Adrenal gland (tissue), 5 donors: Measurements from ENCODE around the gene CD48.

Source experiments
- POLR2A ChIP-seq, 2 donors: fragments of 450-650 bp; IDR thresholded peaks; one replicate each; pipeline ENCODE4 v1.6.1; 2017; ENCODE audit warnings: antibody characterized with exemption in 2 of 2, mild to moderate bottlenecking in 2 of 2, moderate library complexity in 1 of 2
- TF ChIP-seq, protein P1 (sequence below), 6 experiments: fragments of 450-650 bp in 4 of 6; fragments of 200-600 bp in 2 of 6; sonication (generic) in 1 of 6; IDR thresholded peaks; 1 replicate in 5 of 6; 2 replicates in 1 of 6; pipeline versions ENCODE4 v1.5.1 to v1.8.0; 2016 to 2021; ENCODE audit warnings: antibody characterized with exemption in 6 of 6, mild to moderate bottlenecking in 2 of 6, moderate library complexity in 1 of 6
- donor health status: DM: no; HTN: no; CAD: no.

- no peak for TF ChIP-seq POLR2A (IDR thresholded peaks at IDR 0.05)
- TF ChIP-seq, protein P1, sequence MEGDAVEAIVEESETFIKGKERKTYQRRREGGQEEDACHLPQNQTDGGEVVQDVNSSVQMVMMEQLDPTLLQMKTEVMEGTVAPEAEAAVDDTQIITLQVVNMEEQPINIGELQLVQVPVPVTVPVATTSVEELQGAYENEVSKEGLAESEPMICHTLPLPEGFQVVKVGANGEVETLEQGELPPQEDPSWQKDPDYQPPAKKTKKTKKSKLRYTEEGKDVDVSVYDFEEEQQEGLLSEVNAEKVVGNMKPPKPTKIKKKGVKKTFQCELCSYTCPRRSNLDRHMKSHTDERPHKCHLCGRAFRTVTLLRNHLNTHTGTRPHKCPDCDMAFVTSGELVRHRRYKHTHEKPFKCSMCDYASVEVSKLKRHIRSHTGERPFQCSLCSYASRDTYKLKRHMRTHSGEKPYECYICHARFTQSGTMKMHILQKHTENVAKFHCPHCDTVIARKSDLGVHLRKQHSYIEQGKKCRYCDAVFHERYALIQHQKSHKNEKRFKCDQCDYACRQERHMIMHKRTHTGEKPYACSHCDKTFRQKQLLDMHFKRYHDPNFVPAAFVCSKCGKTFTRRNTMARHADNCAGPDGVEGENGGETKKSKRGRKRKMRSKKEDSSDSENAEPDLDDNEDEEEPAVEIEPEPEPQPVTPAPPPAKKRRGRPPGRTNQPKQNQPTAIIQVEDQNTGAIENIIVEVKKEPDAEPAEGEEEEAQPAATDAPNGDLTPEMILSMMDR (IDR thresholded peaks at IDR 0.05) = no peak
Measured at GRCh38 chr1:160636076-160636475, 75.5 kb downstream of the CD48 start.
